Natural killer cell (primary cell): ENCODE results near the gene SGIP1. TPM values are rescaled to one million over a fixed set of nuclear protein-coding genes. Genes with fewer than 3 reads are reported as not detected.

ENCODE experiments used
- ATAC-seq, 3 donors: fragments of 150-1000 bp in 2 of 3; fragments of 200-7000 bp in 1 of 3; cut with Tn5 transposase; 1 replicate in 1 of 3; 2 replicates in 2 of 3; pipeline ENCODE4 v1.10.0; 2021; ENCODE audit warnings: mild to moderate bottlenecking in 2 of 3, moderate library complexity in 2 of 3
- DNase-seq, 2 donors: peaks; one replicate each; pipeline versions ENCODE4 v3.0.0 to v3.0.0-alpha.2; 2013 to 2021; ENCODE audit warnings: mixed read lengths in 1 of 2
- H3K27ac ChIP-seq: one replicate; pipeline ENCODE4 v1.5.1; 2013; ENCODE audit warnings: mild to moderate bottlenecking, low read length
- H3K27me3 ChIP-seq: one replicate; pipeline ENCODE4 v1.6.1; 2013; ENCODE audit warnings: low read length; ENCODE audit not compliant: control insufficient read depth, insufficient read depth
- H3K36me3 ChIP-seq: one replicate; pipeline ENCODE4 v1.6.1; 2013; ENCODE audit warnings: low read length; ENCODE audit not compliant: control insufficient read depth, insufficient read depth
- H3K4me1 ChIP-seq: one replicate; pipeline ENCODE4 v1.6.1; 2013; ENCODE audit warnings: low read length; ENCODE audit not compliant: control insufficient read depth, insufficient read depth
- H3K4me3 ChIP-seq: one replicate; pipeline ENCODE4 v1.5.1; 2013; ENCODE audit warnings: low read length
- H3K9me3 ChIP-seq: one replicate; pipeline ENCODE4 v1.6.1; 2013; ENCODE audit warnings: low read length; ENCODE audit not compliant: control insufficient read depth, insufficient read depth
- H3K27ac Mint-ChIP-seq, 2 donors: one replicate each; pipeline ENCODE4 v1.8.0; 2022; ENCODE audit warnings: mild to moderate bottlenecking in 2 of 2, mixed read lengths in 2 of 2, moderate library complexity in 1 of 2
- H3K27me3 Mint-ChIP-seq, 2 donors: one replicate each; pipeline ENCODE4 v1.8.0; 2022; ENCODE audit warnings: low read depth in 2 of 2, mixed read lengths in 2 of 2
- H3K36me3 Mint-ChIP-seq: one replicate; pipeline ENCODE4 v1.8.0; 2022; ENCODE audit warnings: mixed read lengths
- H3K4me1 Mint-ChIP-seq, 2 donors: one replicate each; pipeline ENCODE4 v1.8.0; 2022; ENCODE audit warnings: mixed read lengths in 2 of 2
- H3K4me3 Mint-ChIP-seq: one replicate; pipeline ENCODE4 v1.8.0; 2022; ENCODE audit warnings: mild to moderate bottlenecking, moderate library complexity, mixed read lengths
- H3K9me3 Mint-ChIP-seq, 2 donors: one replicate each; pipeline ENCODE4 v1.8.0; 2022; ENCODE audit warnings: mixed read lengths in 2 of 2
- WGBS: methylation state at CpG from one replicate; pipeline ENCODE4 v1.1.7; 2013; ENCODE audit warnings: missing lambda C conversion rate; ENCODE audit not compliant: insufficient coverage; 5-methylcytosine and 5-hydroxymethylcytosine counted together
- intact Hi-C: fragments of 100-400 bp; cut with micrococcal nuclease; formaldehyde crosslinking; loops from one replicate; pipeline ENCODE4 v1.14.2; 2022
- total RNA-seq, 4 donors: library from RNA; stranded (reverse); fragments of 120-200 nt in 1 of 4; gene quantifications; one replicate each; pipeline versions ENCODE4 v1.2.3 to v1.2.4, GENCODE V29; 2013 to 2022
- TF ChIP-seq, protein P1 (sequence below): fragments of 200-600 bp; IDR thresholded peaks from one replicate; pipeline ENCODE4 v1.8.0; 2022; ENCODE audit warnings: antibody characterized with exemption

SGIP1 gene
- total RNA-seq, 3 donors from 2014 or later (not counting 1 experiment from before 2014, with no cell fraction given) = 0.05 TPM; not detected in 2

DNA sequence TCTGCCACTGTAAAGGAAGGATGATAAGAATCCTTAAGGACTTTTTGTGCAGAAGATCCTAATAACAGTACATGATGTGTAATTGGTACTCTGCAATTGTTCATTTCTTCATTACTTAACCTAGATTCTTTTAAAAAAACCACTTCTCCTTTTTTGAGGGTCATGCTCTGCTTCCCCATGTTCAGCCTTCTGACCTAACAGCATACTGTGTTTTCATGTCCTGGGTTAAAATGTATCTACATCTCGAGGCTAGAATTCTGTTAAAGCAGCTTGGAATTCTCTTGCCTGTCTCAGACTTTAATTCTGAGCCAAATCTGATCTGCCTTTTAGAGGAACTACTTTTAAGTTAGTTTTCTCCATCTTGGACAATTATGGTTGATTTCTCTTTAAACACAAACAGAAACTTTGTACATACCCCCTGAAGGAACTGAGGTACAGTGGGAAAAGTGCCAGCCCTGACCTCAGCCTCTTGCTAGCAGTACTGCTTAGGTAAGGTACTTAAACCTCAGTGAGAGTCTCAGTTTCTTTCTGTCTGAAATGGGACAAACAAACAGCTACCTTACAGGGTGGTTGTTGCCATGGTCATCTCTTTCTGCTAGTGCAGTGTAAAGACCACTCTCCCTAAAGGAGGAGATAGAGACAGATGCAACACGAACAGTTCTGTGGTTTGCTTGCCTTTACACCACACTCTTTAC, 115.1 kb downstream of the SGIP1 start:
- TF ChIP-seq, protein P1, sequence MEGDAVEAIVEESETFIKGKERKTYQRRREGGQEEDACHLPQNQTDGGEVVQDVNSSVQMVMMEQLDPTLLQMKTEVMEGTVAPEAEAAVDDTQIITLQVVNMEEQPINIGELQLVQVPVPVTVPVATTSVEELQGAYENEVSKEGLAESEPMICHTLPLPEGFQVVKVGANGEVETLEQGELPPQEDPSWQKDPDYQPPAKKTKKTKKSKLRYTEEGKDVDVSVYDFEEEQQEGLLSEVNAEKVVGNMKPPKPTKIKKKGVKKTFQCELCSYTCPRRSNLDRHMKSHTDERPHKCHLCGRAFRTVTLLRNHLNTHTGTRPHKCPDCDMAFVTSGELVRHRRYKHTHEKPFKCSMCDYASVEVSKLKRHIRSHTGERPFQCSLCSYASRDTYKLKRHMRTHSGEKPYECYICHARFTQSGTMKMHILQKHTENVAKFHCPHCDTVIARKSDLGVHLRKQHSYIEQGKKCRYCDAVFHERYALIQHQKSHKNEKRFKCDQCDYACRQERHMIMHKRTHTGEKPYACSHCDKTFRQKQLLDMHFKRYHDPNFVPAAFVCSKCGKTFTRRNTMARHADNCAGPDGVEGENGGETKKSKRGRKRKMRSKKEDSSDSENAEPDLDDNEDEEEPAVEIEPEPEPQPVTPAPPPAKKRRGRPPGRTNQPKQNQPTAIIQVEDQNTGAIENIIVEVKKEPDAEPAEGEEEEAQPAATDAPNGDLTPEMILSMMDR = no peak
- no peaks in the 10 kb centered on the region for H3K9me3 ChIP-seq
- intact Hi-C loops = no loop called here
- DNase-seq (no peak), ATAC-seq (no peak)
- H3K27ac ChIP-seq = no peak overlapping the region
- H3K27me3 Mint-ChIP-seq = peaks cover 7 to 15% of the 10 kb centered on the region in 2 donors
- no peaks in the 10 kb centered on the region for H3K36me3 Mint-ChIP-seq
- no peaks in the 10 kb centered on the region for H3K4me1 Mint-ChIP-seq
- no peaks in the 10 kb centered on the region for H3K27me3 ChIP-seq
- 0% methylated on average over 2 of the region's 2 CpGs for WGBS
- no peaks in the 10 kb centered on the region for H3K9me3 Mint-ChIP-seq
- no peak overlapping the region for H3K27ac Mint-ChIP-seq
- no peaks in the 10 kb centered on the region for H3K4me1 ChIP-seq
- no peak overlapping the region for H3K4me3 ChIP-seq
- H3K36me3 ChIP-seq = no peaks in the 10 kb centered on the region
- H3K4me3 Mint-ChIP-seq = no peak overlapping the region

DNA sequence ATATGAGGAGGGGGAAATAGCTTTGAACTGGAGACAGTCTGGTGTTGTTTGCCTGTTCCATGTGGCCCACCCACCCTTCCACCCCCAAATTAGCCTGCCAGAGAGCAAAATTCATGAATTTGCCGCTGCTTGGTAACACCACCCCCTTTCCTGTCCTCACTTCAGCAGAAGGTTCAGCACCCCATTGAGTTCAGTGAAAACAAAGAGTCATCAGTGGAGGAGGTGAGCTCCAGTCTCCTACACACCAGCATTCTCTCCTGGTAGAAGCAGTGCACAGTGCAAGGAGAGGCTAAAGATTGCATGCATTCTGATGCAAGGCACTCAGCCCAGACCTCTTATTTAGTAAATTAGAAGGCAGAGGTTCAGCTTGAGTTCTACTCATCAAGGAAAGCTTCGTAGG, 118.6 kb downstream of the SGIP1 start:
- Mint-ChIP-seq H3K27me3 (peaks cover 10 to 16% of the 10 kb centered on the region in 2 donors), H3K4me1 (no peaks in the 10 kb centered on the region), H3K27ac (no peak overlapping the region), H3K36me3 (no peaks in the 10 kb centered on the region), H3K4me3 (no peak overlapping the region), H3K9me3 (no peaks in the 10 kb centered on the region)
- Histone ChIP-seq H3K27me3 (no peaks in the 10 kb centered on the region), H3K9me3 (no peaks in the 10 kb centered on the region), H3K4me3 (no peak overlapping the region), H3K27ac (no peak overlapping the region), H3K36me3 (no peaks in the 10 kb centered on the region), H3K4me1 (no peaks in the 10 kb centered on the region)
- intact Hi-C loops = no loop called here
- ATAC-seq (no peak), DNase-seq (no peak)
- 71% methylated on average over 2 of the region's 2 CpGs for WGBS
- TF ChIP-seq, protein P1 = no peak

DNA sequence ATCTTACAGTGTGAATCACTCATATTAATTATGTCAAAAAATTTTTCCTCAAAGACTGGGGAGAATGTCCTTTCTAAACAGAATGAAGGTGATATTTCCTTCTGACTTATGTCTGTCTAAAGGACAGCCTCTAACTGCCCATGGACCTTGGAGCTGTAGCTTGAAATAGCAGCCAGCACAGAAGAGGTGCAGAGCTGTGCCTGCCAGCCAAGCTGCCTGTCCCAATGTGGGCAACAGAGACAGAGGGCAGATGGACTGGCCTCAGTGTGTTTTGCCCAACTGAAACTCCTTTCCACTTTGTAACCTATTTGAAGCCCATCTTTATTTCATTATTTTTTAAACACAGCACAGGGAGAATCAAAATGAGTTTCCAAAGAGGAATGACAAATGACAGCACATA, 120.7 kb downstream of the SGIP1 start:
- Mint-ChIP-seq H3K9me3 (no peaks in the 10 kb centered on the region), H3K36me3 (no peaks in the 10 kb centered on the region), H3K27ac (no peak overlapping the region), H3K4me1 (no peaks in the 10 kb centered on the region), H3K4me3 (no peak overlapping the region), H3K27me3 (peaks cover 6 to 8% of the 10 kb centered on the region in 2 donors)
- no peaks in the 10 kb centered on the region for H3K4me1 ChIP-seq
- H3K27me3 ChIP-seq = no peaks in the 10 kb centered on the region
- no peaks in the 10 kb centered on the region for H3K36me3 ChIP-seq
- TF ChIP-seq, protein P1 = no peak
- intact Hi-C loops = no loop called here
- no peak overlapping the region for H3K4me3 ChIP-seq
- ATAC-seq (no peak), DNase-seq (no peak)
- no peak overlapping the region for H3K27ac ChIP-seq
- H3K9me3 ChIP-seq = no peaks in the 10 kb centered on the region

DNA sequence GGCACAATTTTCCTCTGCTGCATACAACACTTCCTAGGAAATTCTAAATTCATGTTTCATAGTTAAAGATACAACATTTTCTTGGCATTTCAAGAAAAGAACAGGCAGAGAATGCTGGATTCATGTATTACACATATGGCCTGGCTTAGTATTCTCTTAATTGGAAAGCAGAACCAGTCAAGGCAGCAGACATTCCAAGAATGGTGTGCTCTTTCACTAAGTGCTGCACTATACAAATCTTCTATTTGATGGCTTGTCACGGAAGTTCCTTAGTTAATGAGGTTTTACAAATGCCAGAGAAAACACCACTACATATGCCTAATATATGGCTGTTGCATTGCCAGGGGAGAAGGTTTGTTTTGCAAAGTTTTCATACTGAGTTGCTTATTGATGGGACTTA, 137.5 kb downstream of the SGIP1 start:
- H3K27ac ChIP-seq = no peak overlapping the region
- TF ChIP-seq, protein P1 = no peak
- Mint-ChIP-seq H3K9me3 (no peaks in the 10 kb centered on the region), H3K27ac (no peak overlapping the region), H3K27me3 (no peaks in the 10 kb centered on the region), H3K4me3 (no peak overlapping the region), H3K36me3 (no peaks in the 10 kb centered on the region), H3K4me1 (no peaks in the 10 kb centered on the region)
- H3K4me3 ChIP-seq = no peak overlapping the region
- H3K27me3 ChIP-seq = no peaks in the 10 kb centered on the region
- no CpG with 5 or more reads among the region's 1 CpG for WGBS
- DNase-seq (no peak), ATAC-seq (no peak)
- intact Hi-C loops = no loop called here
- no peaks in the 10 kb centered on the region for H3K9me3 ChIP-seq
- H3K4me1 ChIP-seq = no peaks in the 10 kb centered on the region
- no peaks in the 10 kb centered on the region for H3K36me3 ChIP-seq
